Measurements from ENCODE around the gene MCTP1.

DNA sequence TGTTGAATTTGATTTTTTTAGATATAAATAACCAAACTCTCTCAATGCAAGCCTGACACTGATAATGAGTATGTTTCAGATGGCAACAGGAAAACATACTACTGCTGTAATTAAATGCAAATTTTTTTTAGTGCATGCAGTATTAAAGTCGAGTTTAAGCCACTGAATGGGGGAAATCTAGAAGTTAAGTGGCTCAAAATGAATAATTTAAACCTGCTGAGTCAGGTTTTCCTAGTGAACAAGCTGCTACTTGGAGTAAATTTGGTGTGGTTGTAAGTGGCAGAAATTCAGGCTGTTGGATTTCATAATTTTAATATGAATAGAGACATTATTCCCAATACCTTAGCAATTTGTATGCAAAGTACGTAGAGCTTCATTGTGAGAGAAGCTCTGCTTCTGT is 544.6 kb downstream of the MCTP1 start:
- TF ChIP-seq POLR2A (IDR thresholded peaks at IDR 0.05) (no peak), POLR2AphosphoS5 (IDR thresholded peaks at IDR 0.05; ENCODE audit: insufficient read depth in 1 of 2, low read depth in 1 of 2) (no peak)

Data from vagina (tissue), 2 donors.